LHCN-M2 (cell line): Measurements from ENCODE around the gene UCHL5. TPM values are rescaled to one million over a fixed set of nuclear protein-coding genes. Genes with fewer than 3 reads are reported as not detected.
"Not testable (repeated sequence)": the region's sequence is repeated elsewhere in the genome, so short reads cannot be mapped to it uniquely, and the experiment has no call there.

ENCODE experiments used
- DNase-seq: peaks from one replicate; pipeline ENCODE4 v3.0.0-alpha.2; 2012; ENCODE audit warnings: low read depth
- total RNA-seq: library from RNA; depleted of rRNA; stranded (reverse); fragments of >200 nt; gene quantifications from 2 replicates; pipeline ENCODE4 v1.2.3, GENCODE V29; 2014

UCHL5 gene
- total RNA-seq, 1 experiment from 2014 or later = 40.3 TPM

DNA sequence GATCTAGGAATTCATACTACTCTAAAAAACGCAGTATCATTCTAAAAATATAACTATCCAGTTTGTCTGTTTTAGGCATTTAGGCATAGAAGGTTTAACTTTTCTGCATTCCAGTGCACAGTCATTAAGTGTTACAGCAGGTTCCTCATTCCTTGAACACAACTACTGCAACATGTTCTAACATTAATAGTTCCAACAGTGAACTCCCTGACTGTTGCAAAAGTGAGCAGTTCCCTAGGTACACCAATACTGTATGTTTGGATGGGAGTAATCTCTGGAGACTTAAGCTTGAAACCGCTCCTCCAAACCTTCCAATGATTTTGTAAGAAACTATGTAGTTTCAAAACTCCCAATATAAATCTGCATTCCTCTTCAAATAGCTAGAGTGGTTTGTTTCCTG is 46.2 kb downstream of the UCHL5 start:
- no peak for DNase-seq

DNA sequence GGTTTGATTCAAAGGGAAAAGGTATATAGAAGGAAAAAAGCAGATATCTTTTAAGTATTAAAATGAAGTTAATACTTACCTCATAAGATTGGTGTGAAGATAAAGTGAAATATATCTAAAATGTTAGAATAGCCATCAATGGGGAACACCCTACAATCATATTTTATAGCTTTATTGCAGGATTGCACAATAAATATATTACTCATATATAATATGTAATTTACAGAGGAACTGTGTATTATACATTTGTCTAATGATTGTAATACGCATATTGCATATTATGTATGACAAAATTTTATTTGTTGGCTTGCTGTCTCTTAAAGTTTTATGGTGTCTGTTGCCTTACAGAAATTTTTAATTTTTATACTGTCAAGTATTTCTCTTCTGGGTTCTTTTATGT is 47.8 kb downstream of the UCHL5 start:
- no peak for DNase-seq

DNA sequence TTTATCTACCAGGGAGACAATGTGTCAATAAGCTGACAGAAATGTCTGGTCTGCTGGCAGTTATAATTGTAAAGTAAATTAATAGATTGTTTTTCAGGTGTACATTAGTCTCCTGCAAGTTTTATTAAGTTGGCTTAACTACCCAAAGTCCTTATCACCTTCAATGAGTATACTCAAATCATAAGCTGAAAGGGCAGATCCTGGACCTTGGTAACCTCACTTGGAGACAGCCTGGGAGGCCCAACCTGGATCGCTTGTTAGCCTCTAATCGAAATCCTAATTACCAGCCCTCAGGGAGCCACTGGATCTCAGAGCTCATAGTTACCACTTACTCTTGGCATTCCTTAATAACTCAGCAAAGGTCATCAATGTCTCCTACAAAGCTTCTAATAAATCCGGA is 49.7 kb downstream of the UCHL5 start:
- no peak for DNase-seq

DNA sequence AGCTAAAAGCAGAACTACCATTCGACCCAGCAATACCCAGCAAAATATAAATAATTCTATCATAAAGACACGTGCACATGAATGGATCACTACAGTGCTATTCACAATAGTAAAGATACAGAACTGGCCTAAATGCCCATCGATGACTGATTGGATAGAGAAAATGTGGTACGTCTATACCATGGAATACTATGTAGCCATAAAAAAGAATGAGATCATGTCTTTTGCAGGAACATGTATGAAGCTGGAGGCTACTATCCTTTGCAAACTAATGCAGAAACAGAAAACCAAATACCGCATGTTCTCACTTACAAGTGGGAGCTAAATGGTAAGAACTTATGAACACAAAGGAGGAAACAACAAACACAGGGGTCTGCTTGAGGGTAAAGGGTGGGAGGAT is 53.4 kb downstream of the UCHL5 start:
- DNase-seq = no peak

DNA sequence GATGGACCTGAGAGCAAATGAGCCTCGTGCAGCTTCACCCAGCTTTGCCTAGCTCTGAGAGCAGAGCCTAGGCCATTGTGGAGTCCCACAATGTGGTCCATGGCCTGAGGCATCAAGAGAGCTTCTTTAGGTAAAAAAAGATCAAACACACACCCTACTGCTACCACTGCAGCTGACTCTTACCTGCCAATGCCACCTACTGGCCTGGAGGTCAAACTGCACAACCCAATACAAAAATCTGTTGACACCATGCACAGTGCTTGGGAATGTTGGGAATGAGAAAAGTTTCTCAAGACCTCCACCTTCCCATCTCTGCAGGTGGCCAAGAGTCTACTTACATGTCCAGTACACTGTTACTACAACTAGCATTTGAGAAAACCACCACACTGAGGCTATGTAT is 60.6 kb downstream of the UCHL5 start:
- DNase-seq = no peak

DNA sequence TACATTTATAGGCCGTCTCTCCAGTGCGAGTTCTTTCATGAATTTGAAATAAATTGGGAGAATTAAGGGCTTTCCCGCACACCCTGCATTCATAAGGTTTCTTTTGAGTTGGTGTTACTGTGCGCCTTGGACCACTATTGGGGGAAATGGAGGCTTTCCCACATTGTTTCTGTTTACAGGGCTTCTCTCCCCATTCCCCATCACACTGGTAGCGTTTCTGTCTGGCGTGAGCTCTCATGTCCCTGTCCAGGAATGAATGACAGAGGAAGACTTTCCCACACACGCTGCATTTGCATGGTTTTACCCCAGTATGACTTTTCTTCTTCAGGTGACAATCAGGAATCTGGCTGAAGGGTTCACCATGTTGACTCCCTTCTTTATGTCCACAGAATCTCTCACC is 65.0 kb downstream of the UCHL5 start:
- no peak for DNase-seq

DNA sequence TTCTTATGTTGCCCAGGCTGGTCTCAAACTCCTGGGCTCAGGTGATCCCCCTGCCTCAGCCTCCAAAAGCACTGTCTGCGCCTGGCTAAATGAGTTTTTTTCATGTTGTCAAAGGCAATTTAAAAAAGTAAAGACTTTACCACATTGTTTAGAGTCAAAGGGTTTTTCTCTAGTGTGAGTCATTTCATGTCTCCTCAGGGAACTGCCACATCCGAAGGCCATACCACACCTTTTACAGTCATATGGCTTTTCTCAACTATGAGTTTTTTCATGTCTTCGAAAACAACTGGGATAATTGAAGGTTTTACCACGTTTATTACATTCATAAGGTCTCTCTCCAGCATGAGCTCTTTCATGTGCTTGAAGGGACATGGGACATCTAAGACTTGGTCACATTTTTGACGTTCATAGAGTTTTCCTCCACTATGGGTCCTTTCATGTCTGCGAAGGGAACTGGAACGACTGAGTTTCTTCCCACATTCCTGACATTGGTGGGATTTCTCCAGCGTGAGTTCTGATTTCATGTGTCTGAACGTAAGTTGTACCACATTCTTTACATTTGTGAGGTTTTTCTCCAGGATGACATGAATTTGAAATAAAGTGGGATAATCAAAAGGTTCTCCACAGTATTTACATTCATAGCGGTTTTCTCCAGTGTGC is 65.6 kb downstream of the UCHL5 start:
- DNase-seq = peak; percentile 43

DNA sequence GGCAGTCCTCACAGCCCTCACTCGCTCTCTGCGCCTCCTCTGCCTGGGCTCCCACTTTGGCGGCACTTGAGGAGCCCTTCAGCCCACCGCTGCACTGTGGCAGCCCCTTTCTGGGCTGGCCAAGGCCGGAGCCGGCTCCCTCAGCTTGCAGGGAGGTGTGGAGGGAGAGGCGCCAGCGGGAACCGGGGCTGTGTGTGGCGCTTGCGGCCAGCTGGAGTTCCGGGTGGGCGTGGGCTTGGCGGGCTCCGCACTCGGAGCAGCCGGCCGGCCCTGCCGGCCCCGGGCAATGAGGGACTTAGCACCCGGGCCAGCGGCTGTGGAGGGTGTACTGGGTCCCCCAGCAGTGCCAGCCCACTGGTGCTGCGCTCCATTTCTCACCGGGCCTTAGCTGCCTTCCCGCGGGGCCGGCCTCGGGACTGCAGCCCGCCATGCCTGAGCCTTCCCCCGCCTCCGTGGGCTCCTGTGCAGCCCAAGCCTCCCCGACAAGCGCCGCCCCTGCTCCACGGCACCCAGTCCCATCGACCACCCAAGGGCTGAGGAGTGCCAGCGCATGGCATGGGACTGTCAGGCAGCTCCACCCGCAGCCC is 72.3 kb downstream of the UCHL5 start:
- not testable (repeated sequence) for DNase-seq

DNA sequence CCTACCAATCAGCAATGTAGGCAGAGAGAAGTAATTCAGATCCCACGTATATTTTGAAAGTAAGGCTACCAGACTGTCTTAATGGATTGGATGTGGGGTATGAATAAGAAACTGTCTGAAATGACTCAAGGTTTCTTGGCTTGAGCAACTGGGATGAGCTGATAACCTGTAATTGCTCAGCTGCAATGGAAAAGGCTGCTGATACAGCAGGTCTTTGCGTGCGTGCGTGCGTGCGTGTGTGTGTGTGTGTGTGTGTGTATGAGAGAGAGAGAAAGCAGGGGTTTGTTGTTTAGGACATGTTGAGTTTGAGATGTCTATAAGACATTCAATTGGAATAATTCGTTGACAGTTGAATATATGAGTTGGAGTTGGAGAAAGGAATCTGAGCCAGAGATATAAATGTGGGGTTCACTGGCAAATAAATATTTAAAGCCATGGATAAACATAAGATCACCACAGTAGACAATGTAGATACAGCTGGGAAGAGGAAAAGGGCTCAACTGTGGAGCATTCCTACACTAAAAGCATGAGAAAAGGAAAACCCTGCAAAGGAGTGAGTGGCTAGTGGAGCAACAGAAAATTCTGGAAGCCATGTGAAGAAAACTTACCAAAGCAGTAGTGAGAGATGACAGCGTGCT is 72.9 kb downstream of the UCHL5 start:
- DNase-seq = no peak

DNA sequence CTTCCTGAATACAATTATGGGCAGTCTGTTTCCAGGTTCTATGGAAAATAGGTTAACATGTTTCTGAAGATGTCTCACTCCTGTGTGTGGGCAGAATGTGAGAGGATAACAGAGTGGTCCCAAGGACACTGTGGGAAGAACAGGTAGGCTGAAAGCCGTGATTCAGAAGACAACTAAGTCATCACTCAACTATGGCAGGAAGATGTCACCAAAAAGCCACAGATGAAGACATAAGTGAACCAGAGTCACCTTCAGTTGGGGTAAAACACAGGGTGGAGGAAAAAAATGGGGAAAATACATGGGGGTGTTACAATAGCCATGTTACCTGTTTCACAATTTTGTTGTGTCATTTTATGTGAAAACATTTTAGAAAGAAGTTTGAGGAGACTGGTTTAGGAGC is 75.1 kb downstream of the UCHL5 start:
- no peak for DNase-seq

DNA sequence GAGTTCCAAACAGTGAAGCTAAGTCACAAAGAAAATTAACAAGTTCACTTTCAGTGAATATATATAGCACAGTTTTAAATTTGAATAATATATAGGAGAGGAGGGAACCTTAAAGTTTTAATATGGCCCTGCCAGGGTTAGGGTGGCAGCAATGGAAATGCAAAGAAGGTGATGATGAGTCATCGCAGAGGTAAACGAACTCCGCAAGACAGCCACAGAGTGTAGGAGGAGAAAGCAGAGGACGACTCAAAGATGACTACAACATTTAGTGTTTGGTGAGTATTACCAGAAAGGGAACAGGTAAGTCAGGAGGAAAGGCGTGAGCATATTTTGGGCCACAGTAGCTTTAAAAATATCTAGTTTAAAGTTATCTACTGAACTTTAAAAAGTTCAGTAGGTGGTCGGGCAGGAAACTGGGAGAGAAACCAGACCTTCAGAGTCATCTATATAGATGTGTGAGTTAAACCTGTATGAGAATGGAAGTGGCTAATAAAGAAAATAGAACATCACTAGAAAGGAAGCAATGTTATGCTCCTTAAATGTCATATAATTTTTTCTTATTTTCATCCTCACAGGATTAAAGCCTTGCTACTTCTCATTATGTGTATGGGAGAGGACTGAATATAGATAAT is 75.7 kb downstream of the UCHL5 start:
- no peak for DNase-seq

DNA sequence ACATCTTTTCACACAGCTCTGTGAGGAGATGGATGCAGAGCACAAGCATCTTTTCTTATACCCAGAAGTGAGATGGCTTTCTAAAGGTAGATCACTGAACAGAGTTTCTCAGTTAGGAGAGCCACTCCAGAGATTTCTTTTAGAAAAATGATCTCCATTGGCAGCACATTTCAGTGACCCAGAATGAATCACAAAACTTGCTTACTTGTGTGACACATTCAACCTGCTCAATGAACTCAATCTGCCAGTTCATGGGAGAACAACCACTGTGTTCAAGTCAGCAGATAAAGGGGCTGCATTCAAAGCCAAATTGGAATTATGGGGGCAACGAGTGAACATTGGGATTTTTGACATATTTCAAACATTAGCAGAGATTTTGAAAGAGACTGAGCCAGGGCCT is 78.3 kb downstream of the UCHL5 start:
- DNase-seq = peak; percentile 33

DNA sequence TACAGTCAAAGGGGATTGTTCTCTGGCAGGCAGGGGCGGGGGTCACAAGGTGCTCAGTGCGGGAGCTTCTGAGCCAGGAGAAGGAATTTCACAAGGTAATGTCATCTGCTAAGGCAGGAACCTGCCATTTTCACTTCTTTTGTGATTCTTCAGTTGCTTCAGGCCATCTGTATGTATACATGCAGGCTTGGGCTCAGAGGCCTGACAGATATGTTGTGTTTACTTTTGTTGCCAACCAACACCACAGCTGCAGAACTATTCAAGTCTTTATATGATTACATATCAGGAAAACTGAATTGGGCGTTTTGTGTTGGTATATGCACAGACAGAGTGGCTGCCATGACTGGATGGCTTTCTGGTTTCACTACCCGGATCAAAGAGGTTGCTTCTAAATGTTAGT is 78.8 kb downstream of the UCHL5 start:
- DNase-seq = not testable (repeated sequence)

DNA sequence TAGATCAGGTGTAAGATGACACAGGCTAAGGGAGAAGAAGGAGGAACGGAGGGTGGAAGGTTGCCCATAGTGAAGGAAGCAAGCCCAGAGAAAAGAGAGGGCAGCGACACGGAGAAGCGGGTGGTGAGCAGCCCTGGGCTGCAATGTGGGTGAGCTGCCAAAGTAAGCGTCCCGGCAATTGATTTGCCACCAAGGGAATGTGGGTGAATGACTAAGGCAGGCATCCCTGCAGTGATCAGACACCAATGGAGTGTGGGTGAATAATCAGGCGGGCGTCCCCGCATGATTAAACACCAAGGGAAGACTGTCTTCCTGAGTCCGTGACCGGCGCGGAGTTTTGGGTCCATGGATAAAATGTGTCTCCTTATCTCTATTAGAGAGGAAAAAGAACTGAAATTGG is 79.6 kb downstream of the UCHL5 start:
- no peak for DNase-seq

DNA sequence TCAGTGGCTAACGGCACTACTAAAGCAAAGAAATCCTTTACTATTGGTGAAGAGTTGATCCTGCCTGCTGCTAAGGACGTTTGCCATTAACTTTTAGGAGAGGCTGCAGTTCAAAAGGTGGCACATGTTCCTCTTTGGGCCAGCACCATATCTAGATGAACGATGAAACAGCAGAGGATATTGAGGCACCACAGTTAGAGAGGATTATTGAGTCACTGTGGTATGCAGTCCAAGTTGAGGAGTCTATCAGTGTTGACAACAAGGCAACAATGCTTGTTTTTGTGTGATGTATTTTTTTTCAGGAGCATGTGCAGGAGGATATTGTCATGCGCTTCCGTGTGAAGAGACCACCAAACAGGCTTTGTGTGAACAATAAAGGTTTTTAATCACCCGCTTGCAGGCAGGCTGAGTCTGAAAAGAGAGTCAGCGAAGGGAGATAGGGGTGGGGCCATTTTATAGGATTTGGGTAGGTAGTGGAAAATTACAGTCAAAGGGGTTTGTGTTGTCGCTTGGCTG is 80.9 kb downstream of the UCHL5 start:
- DNase-seq = no peak

DNA sequence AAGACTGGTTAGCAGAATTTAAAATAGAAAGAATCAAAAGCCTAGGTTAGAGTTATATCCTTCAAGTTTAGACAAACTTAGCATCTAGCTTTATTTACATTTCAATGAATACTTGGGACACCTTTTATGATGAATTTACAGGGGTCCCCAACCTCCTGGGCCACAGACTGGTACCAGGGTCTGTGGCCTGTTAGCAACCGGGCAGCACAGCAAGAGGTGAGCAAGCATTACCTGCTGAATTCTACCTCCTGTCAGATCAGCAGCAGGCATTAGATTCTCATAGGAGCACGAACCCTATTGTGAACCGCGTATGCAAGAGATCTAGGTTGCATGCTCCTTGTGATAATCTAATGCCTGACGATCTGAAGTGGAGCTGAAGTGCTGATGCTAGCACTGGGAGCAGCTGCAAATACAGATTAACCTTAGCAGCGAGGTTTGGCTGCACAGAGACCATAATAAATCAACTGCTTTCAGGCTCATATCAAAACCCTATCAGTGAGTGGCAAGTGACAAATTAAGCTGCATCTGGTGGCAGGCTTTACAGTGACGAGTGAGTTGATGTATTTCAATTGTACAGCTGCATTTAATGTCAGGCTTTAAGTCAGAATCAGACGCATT is 82.0 kb downstream of the UCHL5 start:
- DNase-seq = no peak

DNA sequence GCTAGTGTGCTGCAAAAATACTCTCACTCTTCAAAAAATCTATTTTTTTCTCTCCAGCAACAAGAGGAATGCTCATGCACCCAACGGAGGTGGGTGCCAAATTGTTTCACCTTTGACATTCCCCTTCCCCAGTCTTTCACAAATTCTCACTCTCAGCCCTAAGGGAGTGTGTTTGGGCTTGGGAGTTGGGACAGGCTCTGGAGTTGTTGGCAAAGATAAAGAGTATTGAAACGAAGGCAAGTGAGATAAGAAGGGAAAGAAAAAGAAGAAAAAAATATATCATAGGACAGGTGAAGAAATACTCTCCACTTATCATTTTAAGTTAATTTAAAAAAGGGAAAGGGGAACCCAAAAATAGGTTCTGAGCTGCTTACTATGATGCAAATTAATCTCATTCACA is 82.6 kb downstream of the UCHL5 start:
- DNase-seq = no peak

DNA sequence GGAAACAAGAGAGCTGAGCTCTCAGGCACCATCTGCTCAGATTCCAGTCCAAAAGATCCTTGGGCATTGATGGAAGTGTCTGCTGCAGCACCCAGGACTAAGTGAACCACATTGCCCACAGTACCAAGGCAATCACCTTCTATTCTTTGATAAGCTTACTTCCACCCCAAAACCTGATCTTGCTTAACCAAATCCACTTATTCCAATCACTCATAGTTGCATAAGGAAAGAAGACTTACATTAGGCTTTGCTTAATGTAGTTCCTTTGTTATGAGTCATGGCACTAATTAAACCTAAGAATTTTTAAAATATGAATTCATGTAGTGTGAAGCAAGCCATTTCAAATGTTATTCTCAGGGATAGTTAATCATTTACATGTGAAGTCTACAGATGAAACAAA is 84.5 kb downstream of the UCHL5 start:
- peak; percentile 17 for DNase-seq

DNA sequence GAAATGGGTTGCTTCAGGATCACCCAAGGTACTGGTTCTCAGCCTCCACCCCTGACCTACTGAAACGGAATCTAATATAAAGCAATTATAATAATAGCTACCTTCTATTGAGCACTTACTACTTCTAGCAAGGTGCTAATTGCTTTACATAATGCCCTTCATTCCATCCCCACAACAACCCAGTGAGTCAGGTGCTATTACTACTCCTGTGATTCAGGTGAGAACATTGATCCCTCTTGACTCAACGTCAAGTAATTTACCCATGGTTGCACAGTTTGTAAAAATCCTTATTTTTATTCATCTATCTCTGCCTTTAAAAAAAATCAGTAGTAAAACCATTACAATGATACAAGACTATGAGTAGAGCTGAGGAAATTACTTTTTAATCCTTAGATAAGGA is 85.2 kb downstream of the UCHL5 start:
- DNase-seq = no peak

DNA sequence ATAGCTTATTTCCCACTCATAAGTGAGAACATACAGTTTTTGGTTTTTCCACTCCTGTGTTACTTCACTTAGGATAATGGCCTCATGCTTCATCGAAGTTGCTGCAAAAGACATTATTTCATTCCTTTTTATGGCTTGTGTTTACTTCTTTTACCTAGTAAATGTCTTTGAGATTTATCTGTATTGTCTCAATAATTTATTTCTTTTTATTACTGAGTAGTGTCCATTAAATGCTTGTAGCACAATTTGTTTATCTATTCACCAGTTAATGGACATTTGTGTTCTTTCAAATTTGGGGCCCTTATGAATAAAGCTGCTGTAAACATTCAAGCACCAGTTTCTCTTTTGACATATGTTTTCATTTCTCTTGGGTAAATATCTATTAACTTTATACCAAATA is 86.0 kb downstream of the UCHL5 start:
- DNase-seq = no peak

DNA sequence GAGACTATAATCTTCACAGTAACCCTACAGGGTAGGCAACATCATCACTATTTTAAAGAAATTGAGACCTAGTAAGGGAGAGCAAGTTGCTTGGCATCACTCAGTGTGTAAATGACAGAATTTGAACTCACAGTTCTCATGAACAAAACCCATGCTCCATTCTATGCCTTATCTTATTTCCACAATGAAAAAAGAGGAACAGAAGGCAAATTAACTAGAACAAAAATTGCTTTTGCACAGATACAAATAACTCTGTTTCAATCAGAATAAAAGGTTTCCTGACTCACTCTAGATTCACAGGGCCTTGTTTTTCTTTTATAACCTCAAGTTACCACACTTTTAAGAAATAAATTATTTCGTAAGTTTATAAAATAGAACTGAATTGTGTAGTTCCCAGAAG is 90.1 kb downstream of the UCHL5 start:
- DNase-seq = peak; percentile 43

DNA sequence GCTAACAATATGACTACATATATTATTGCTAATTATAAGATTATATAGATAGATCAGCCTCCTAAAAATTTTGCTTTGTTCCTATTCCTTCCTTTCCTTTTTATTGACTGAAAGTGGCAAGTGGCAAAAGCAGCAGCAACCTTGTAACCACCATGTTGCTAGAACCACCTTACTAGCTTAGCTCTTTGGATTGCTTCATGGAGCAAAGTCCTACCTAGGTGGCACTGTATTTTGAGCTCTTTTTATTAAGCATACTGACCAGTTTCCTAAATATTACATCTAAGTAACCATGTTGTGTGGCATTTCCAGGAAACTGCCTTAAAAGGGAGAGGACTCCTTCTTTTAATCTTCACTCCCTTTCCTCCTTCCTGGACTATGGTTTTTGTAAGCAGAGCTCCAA is 90.8 kb downstream of the UCHL5 start:
- DNase-seq = no peak
